Breast epithelium (tissue), 3 donors: ENCODE results near the gene DMAC1.

Source experiments
- CTCF ChIP-seq, 3 donors: fragments of 450-650 bp; IDR thresholded peaks; one replicate each; pipeline ENCODE4 v1.5.1; 2016 to 2017; ENCODE audit warnings: antibody characterized with exemption in 3 of 3, mild to moderate bottlenecking in 3 of 3, moderate library complexity in 3 of 3
- POLR2A ChIP-seq: fragments of 450-650 bp; IDR thresholded peaks from one replicate; pipeline ENCODE4 v1.6.1; 2016; ENCODE audit warnings: antibody characterized with exemption, mild to moderate bottlenecking, moderate library complexity

- TF ChIP-seq POLR2A (no peak), CTCF (IDR thresholded peaks at IDR 0.05) (no peak)
Measured at GRCh38 chr9:7780261-7780988, 19.2 kb downstream of the DMAC1 start.
